MM.1S (cell line): ENCODE data around the gene FIBIN.

ENCODE experiments used
- DNase-seq: peaks from one replicate; pipeline ENCODE4 v3.0.0-alpha.2; 2015
- H2AFZ ChIP-seq: fragments of 300-600 bp; sonication (generic); 2 replicates; pipeline ENCODE4 v1.6.0; 2016; ENCODE audit warnings: antibody characterized with exemption, low read length
- H3F3A ChIP-seq: fragments of 300-600 bp; sonication (generic); 2 replicates; pipeline ENCODE4 v1.6.1; 2016; ENCODE audit warnings: mild to moderate bottlenecking, antibody characterized with exemption, low read length, moderate library complexity, mixed read lengths; ENCODE audit not compliant: insufficient read depth
- H3K27ac ChIP-seq: fragments of 300-600 bp; sonication (generic); 2 replicates; pipeline ENCODE4 v1.5.1; 2016; ENCODE audit warnings: mild to moderate bottlenecking, low read length
- H3K27me3 ChIP-seq: fragments of 300-600 bp; sonication (generic); replicated peaks from 2 replicates; pipeline ENCODE4 v1.6.0; 2016; ENCODE audit warnings: low read length; ENCODE audit not compliant: insufficient read depth
- H3K36me3 ChIP-seq: fragments of 300-600 bp; sonication (generic); replicated peaks from 2 replicates; pipeline ENCODE4 v1.6.1; 2016; ENCODE audit warnings: mild to moderate bottlenecking, low read length, mixed read lengths; ENCODE audit not compliant: insufficient read depth
- H3K4me1 ChIP-seq: fragments of 300-600 bp; sonication (generic); 2 replicates; pipeline ENCODE4 v1.6.1; 2016; ENCODE audit warnings: low read length, mixed read lengths
- H3K4me2 ChIP-seq: fragments of 300-600 bp; sonication (generic); 2 replicates; pipeline ENCODE4 v1.6.0; 2016; ENCODE audit warnings: low read depth, low read length
- H3K4me3 ChIP-seq: fragments of 300-600 bp; sonication (generic); 2 replicates; pipeline ENCODE4 v1.5.1; 2016; ENCODE audit warnings: low read length, mixed read lengths
- H3K79me2 ChIP-seq: fragments of 300-600 bp; sonication (generic); 2 replicates; pipeline ENCODE4 v1.6.1; 2016; ENCODE audit warnings: mixed run types, low read length, mixed read lengths
- H3K9ac ChIP-seq: fragments of 300-600 bp; sonication (generic); 2 replicates; pipeline ENCODE4 v1.6.1; 2016; ENCODE audit warnings: low read length, mixed read lengths
- H3K9me2 ChIP-seq: fragments of 300-600 bp; sonication (generic); replicated peaks from 2 replicates; pipeline ENCODE4 v1.6.1; 2016; ENCODE audit warnings: mild to moderate bottlenecking, low read length, mixed read lengths; ENCODE audit not compliant: insufficient read depth
- H3K9me3 ChIP-seq: fragments of 300-600 bp; sonication (generic); replicated peaks from 2 replicates; pipeline ENCODE4 v1.6.1; 2016; ENCODE audit warnings: mild to moderate bottlenecking, low read length, mixed read lengths; ENCODE audit not compliant: insufficient read depth
- H4K20me1 ChIP-seq: fragments of 300-600 bp; sonication (generic); 2 replicates; pipeline ENCODE4 v1.6.1; 2016; ENCODE audit warnings: mild to moderate bottlenecking, low read length, moderate library complexity, mixed read lengths; ENCODE audit not compliant: insufficient read depth
- EZH2 ChIP-seq: fragments of 300-600 bp; sonication (generic); optimal IDR thresholded peaks from 2 replicates; pipeline ENCODE3; 2017; ENCODE audit warnings: low read depth, mild to moderate bottlenecking, antibody characterized with exemption, low read length, mixed read lengths
- EZH2phosphoT487 ChIP-seq: fragments of 300-600 bp; sonication (generic); IDR thresholded peaks from 2 replicates; pipeline ENCODE4 v1.6.1; 2018; ENCODE audit warnings: antibody characterized with exemption, low read length
- TF ChIP-seq, protein P1 (sequence below): fragments of 300-600 bp; sonication (generic); IDR thresholded peaks from 2 replicates; pipeline ENCODE4 v1.5.1; 2016; ENCODE audit warnings: antibody characterized with exemption, low read length, mixed read lengths

FIBIN gene

DNA sequence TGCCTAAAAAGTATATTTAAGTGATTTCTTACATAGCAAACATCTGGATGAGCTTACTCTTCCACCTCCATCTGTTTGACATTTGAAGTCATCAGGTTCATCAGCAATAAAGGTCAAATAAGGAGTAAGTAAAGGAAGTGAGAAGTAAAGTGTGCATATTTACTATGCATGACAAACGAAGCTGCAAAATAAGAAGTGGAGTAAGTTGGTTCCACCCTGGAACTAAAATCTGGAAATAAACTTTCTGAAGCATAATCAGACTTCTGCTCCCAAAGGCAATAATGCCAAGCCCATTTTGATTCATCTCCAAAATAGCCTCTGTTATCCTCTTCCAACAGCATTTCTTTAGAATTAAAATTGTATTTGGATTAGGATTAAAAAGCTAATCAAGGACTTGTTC, 8.4 kb upstream of the FIBIN start:
- H2AFZ ChIP-seq = no peak overlapping the region
- no peaks in the 10 kb centered on the region for H3F3A ChIP-seq
- no peaks in the 10 kb centered on the region for H4K20me1 ChIP-seq
- H3K27me3 ChIP-seq = no peaks in the 10 kb centered on the region
- DNase-seq = no peak
- no peak overlapping the region for H3K4me2 ChIP-seq
- TF ChIP-seq, protein P1, sequence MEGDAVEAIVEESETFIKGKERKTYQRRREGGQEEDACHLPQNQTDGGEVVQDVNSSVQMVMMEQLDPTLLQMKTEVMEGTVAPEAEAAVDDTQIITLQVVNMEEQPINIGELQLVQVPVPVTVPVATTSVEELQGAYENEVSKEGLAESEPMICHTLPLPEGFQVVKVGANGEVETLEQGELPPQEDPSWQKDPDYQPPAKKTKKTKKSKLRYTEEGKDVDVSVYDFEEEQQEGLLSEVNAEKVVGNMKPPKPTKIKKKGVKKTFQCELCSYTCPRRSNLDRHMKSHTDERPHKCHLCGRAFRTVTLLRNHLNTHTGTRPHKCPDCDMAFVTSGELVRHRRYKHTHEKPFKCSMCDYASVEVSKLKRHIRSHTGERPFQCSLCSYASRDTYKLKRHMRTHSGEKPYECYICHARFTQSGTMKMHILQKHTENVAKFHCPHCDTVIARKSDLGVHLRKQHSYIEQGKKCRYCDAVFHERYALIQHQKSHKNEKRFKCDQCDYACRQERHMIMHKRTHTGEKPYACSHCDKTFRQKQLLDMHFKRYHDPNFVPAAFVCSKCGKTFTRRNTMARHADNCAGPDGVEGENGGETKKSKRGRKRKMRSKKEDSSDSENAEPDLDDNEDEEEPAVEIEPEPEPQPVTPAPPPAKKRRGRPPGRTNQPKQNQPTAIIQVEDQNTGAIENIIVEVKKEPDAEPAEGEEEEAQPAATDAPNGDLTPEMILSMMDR = no peak
- TF ChIP-seq EZH2phosphoT487 (no peak), EZH2 (no peak)
- no peaks in the 10 kb centered on the region for H3K4me1 ChIP-seq
- no peaks in the 10 kb centered on the region for H3K9me2 ChIP-seq
- H3K4me3 ChIP-seq = no peak overlapping the region
- no peaks in the 10 kb centered on the region for H3K36me3 ChIP-seq
- no peaks in the 10 kb centered on the region for H3K9me3 ChIP-seq
- H3K27ac ChIP-seq = no peak overlapping the region
- H3K79me2 ChIP-seq = no peaks in the 10 kb centered on the region
- H3K9ac ChIP-seq = no peak overlapping the region

DNA sequence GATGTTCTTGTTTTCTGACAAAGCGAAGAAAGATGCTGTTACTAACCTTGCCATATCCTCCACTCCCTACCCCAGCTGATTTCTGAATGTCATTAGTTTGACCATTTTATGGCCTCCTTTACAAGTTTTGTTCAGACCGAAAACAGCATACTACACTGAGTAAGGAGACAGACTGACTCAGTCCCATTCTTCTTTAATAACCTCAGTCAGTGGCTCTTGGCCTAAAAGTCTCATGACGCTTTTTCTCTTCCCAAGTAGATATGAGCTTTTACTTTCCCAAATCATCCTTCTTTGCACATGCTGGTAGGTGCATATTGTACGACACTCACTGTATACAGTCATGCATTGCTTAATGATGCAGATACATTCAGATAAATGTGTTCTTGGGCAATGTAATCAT, 8.0 kb upstream of the FIBIN start:
- H3K9ac ChIP-seq = no peak overlapping the region
- no peak overlapping the region for H2AFZ ChIP-seq
- DNase-seq = no peak
- no peaks in the 10 kb centered on the region for H3K36me3 ChIP-seq
- no peaks in the 10 kb centered on the region for H3K27me3 ChIP-seq
- TF ChIP-seq, protein P1 = no peak
- no peak for TF ChIP-seq EZH2
- no peak for TF ChIP-seq EZH2phosphoT487
- H3K9me2 ChIP-seq = no peaks in the 10 kb centered on the region
- no peaks in the 10 kb centered on the region for H3K9me3 ChIP-seq
- H3K27ac ChIP-seq = no peak overlapping the region
- H4K20me1 ChIP-seq = no peaks in the 10 kb centered on the region
- no peak overlapping the region for H3K4me3 ChIP-seq
- no peaks in the 10 kb centered on the region for H3K79me2 ChIP-seq
- H3K4me2 ChIP-seq = no peak overlapping the region
- H3K4me1 ChIP-seq = no peaks in the 10 kb centered on the region
- no peaks in the 10 kb centered on the region for H3F3A ChIP-seq

DNA sequence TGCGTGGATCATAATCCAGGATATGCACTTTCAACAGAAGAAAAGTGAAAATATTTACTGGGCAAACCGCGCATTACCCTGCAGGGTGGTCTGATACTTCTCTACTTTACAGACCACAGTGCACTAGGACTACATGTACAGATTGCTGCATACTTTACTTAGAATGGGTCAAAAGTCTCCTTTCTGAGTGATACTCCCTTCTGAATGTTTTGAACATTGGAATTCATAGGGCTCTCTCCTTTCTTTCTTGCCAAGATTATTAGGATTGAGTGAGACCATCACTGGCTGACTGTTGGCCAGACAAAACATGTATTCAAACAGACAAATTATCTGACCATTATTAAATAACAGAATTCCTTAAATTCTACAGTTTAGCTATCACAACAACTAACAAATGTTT, 6.6 kb upstream of the FIBIN start:
- DNase-seq = no peak
- H4K20me1 ChIP-seq = no peaks in the 10 kb centered on the region

More for the DNA sequence above, 6.6 kb upstream of the FIBIN start:
- Histone ChIP-seq H3K4me3 (no peak overlapping the region), H3K4me2 (no peak overlapping the region), H2AFZ (no peak overlapping the region), H3K36me3 (no peaks in the 10 kb centered on the region), H3F3A (no peaks in the 10 kb centered on the region), H3K27me3 (no peaks in the 10 kb centered on the region), H3K27ac (no peak overlapping the region), H3K4me1 (no peaks in the 10 kb centered on the region), H3K9ac (no peak overlapping the region), H3K79me2 (no peaks in the 10 kb centered on the region), H3K9me3 (no peaks in the 10 kb centered on the region), H3K9me2 (no peaks in the 10 kb centered on the region)
- TF ChIP-seq EZH2phosphoT487 (no peak), EZH2 (no peak)
- TF ChIP-seq, protein P1 = no peak
